Right forelimb (tissue), 1 donor: ENCODE data around the gene FHIT.

Experiments used
- DNase-seq: peaks from one replicate; pipeline ENCODE4 v3.0.0-alpha.2; 2018

The FHIT gene

GRCh38 chr3:61251174-61251972 is at the start of gene FHIT:
FHIT (minus strand) TSS chr3:61251452.
- peak; percentile 94 for DNase-seq

- DNase-seq = no peak
These were observed 49.5 kb upstream of the FHIT start for GRCh38 chr3:61300786-61301185.

- no peak for DNase-seq
These were observed 48.7 kb upstream of the FHIT start for GRCh38 chr3:61300006-61300380.

- no peak for DNase-seq
These were observed 48.2 kb upstream of the FHIT start for GRCh38 chr3:61299343-61300005.

GRCh38 chr3:61297821-61298220 is 46.6 kb upstream of the FHIT start:
- no peak for DNase-seq

GRCh38 chr3:61288446-61288845 is 37.2 kb upstream of the FHIT start:
- no peak for DNase-seq

GRCh38 chr3:61283876-61284275 is 32.6 kb upstream of the FHIT start:
- no peak for DNase-seq

GRCh38 chr3:61278713-61279112 is 27.5 kb upstream of the FHIT start:
- DNase-seq = no peak

- no peak for DNase-seq
These were observed 26.2 kb upstream of the FHIT start for GRCh38 chr3:61277411-61277810.

- DNase-seq = no peak
These were observed 18.2 kb upstream of the FHIT start for GRCh38 chr3:61269435-61269834.

- DNase-seq = no peak
These were observed 17.4 kb upstream of the FHIT start for GRCh38 chr3:61268644-61269043.

- no peak for DNase-seq
These were observed 13.0 kb upstream of the FHIT start for GRCh38 chr3:61264281-61264680.

- no peak for DNase-seq
These were observed 5.9 kb upstream of the FHIT start for GRCh38 chr3:61257148-61257547.

- DNase-seq = no peak
These were observed 2.5 kb upstream of the FHIT start for GRCh38 chr3:61253756-61254155.

GRCh38 chr3:61252836-61253235 is 1.6 kb upstream of the FHIT start:
- DNase-seq = no peak

GRCh38 chr3:61250784-61251173 is 473 bp downstream of the FHIT start:
- DNase-seq = peak; percentile 51

- no peak for DNase-seq
These were observed 2.8 kb downstream of the FHIT start for GRCh38 chr3:61248496-61248895.

GRCh38 chr3:61247191-61247590 is 4.1 kb downstream of the FHIT start:
- no peak for DNase-seq

- DNase-seq = peak; percentile 45
These were observed 11.4 kb downstream of the FHIT start for GRCh38 chr3:61239871-61240270.

- DNase-seq = no peak
These were observed 13.4 kb downstream of the FHIT start for GRCh38 chr3:61237858-61238257.

GRCh38 chr3:61236556-61236955 is 14.7 kb downstream of the FHIT start:
- DNase-seq = no peak

GRCh38 chr3:61233746-61234145 is 17.5 kb downstream of the FHIT start:
- no peak for DNase-seq

GRCh38 chr3:61231693-61232092 is 19.6 kb downstream of the FHIT start:
- DNase-seq = no peak

- DNase-seq = no peak
These were observed 23.5 kb downstream of the FHIT start for GRCh38 chr3:61227799-61228198.
